HG03135 (cell line): ENCODE results near the gene LYRM4.
A peak's percentile ranks its signal among the peaks of the same experiment; 100 is the strongest.

Source experiments
- ATAC-seq: cut with Tn5 transposase; IDR thresholded peaks from one replicate; pipeline ENCODE4 v1.9.1; 2021; ENCODE audit warnings: mild to moderate bottlenecking, moderate library complexity; ENCODE audit not compliant: unreplicated experiment

Gene LYRM4

DNA sequence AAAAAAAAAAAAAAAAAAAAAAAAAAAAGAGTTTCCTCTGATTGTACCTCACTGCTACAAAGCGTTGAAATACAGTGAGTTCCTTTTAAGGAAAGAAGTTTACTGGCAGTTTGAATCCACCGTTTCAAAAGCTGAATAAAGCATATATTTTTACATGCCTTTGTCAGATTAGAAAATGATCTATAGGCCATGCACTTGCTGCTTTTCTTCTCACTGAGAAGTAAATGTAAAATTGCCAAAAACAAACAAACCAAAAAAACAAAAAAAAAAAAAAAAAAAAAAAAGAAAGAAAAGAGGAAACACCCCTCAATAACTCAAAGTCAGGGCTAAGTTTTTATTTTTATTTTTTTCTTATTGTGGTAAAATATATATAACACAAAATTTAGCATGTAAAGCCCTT, 81.9 kb downstream of the LYRM4 start:
- ATAC-seq = no peak

DNA sequence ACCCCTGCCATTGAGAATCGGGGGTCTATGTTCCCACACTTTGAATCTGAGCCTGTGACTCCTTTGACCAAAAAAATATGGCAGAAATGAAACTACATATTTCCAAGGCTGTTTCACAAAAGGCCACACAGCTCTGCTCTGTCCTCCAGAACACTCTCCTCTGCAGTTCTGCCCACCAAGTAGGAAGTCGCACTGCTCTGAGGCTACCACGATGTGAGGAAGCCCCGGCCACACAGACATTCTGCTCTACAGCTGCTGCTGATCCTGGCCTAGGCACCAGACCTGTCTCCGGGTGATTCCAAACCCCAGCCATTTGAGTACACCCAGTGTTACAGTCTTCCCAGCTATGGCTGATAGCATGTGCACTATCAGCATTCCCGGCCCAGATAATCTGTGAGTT, 85.1 kb downstream of the LYRM4 start:
- ATAC-seq = no peak

DNA sequence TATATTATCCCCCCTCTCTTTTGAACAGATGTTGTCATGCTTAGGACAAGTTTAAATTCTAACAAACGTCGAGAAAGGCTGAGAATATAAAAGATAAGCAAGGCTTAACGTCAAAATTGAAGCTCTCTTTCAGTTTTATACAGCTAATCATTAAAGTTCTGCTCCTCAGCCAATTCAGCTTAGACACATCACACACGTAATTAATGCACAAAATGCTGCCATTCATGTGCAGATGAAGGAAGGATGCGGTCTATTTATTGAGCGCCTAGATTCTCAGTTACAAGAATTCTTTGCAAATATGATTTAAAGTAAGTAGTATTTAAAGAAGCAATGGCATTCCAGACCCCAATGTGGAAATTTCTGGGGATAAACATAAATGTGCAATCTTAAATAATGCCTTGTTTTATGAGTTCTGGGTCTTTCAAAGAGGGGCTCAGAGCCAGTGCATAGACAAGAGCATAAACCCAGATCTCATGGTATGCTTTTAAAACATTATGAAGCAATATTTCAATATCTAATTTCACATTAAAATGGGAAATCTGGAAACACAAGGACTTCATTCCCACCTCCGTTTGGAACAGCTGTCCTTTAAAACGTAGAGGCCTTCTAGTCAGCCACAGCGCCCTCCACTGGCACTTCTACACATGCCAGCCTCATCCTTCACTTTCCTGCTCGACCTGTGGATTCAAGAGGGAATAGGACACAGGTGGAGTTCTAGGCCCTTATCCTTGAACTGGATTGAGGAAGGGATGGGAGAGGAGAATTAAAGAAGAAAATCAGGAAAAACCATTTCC, 85.8 kb downstream of the LYRM4 start:
- ATAC-seq = peak; percentile 7

DNA sequence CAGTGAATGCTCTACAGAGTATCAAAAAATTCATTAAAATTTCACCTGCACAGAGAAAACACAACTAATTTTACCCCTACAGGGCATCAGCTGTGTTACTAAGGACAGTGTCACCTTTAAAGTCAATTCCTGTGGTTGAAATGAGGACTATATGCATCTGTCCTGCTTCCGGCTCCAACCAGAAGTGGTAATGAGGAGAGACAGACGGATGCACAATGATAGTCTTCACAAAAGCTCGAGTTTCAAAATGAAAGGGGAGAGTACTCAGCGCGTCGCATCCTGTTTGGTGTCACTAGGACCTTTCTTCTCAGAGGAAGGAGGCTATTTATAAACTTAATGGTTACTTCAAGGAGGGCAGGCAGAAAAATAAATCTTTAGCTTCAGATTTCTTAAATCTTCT, 86.5 kb downstream of the LYRM4 start:
- ATAC-seq = peak; percentile 94

DNA sequence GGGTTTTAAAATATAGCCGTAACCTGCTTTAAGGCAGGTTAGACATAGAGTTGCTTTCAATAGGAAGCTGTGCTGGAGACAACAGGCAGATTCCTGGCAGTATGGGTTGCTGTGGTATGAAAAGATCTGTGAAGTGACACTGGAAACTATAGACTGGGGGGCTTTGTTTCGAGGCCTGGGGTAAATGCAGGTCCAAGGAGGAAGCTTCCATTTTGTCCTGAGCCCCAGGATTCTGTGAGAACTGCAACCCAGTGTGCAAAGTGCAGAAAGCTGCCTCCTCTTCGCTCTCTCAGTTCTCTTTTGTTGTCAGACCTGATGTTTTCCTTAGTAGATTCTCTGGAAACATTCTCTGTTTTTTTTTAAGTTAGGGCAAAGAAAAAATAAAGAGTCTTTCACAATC, 86.9 kb downstream of the LYRM4 start:
- peak; percentile 16 for ATAC-seq

DNA sequence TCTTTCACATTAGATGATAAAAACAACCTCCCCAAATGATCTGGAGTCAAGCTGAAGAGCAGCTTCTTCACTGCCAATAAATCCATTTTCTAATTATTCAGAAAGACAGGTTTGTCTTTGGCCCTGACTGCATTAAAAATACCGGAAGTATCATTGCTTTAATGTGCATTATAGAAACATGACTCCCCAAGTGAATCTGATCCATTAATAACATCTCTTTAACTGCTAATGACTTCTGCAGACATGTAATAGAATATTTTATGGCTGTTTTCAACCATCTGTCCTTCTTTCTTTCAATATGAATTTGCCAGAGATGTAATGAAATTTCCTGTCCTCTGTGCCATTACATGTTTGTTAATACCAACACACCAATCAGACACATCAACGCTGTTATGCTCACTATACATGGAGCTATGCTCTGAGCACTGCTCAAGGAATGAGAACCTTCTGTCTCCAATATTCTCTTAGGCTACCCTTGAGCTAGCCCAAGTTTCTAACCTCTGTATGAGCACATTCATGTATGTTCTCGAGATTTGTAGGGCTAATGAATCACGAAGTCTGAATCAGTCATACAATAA, 87.8 kb downstream of the LYRM4 start:
- ATAC-seq = no peak

DNA sequence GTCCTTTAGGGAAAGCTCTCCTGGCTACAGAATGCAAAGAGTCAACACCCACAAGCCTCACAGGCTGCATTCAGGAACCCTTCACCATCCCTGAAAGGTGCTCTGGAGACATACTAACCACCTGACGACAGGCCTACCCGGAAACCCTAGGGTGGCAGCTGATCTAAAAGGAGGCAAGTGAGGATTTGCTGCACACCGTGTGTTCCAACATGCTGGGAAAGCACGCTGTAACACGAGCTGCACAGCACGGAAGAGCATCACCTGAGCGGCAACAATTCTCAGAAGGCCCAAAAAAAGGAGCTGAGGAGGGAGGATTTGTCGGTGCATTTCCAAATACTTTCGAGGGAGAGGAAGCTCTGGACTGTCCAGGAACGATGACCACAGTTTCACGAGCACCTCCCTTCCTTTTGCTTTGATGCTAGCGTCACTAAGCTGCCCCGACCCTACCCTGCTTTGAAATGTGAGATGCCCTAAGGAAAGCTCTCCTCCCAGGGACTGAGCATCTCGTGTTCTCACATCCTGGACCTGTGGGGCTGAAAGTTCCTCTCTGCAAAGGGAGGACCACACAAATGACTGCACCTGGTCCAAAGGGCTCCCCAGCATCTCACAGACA, 88.6 kb downstream of the LYRM4 start:
- ATAC-seq = no peak

DNA sequence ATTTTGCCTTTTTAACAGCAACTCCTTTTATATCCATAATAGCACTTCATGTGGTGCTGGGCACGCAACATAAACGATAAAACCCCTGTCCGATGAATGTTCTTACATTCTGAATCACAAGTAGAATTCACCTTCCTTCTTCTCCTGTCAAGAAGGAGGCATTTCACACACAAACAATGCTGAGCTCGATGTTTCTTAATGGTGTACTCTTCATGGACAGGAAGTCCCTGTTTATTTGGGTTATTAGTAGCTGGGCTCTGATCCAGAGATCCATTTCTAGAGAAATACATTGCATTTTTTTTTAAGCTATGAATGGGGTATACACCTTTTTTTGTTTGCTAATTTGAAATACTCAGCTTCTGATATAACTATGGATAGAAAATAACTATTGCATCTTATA, 93.2 kb downstream of the LYRM4 start:
- ATAC-seq = no peak

DNA sequence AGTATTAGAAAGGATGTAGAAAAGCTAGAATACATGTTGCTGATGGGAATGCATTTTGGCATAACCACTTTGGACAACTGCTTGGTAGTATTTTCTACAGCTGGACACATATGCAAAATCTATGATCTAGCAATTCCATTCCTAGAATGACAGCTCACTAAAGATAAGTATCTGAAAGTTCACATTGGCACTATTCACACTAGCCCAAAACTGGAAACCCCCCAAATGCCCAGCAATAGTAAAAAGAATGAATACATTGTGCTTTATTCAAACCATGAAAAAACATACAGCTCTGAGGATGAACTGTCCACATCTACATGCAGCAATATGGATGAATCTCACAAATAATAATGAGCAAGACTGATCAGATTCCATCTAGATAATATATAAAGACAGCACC, 96.7 kb downstream of the LYRM4 start:
- no peak for ATAC-seq

DNA sequence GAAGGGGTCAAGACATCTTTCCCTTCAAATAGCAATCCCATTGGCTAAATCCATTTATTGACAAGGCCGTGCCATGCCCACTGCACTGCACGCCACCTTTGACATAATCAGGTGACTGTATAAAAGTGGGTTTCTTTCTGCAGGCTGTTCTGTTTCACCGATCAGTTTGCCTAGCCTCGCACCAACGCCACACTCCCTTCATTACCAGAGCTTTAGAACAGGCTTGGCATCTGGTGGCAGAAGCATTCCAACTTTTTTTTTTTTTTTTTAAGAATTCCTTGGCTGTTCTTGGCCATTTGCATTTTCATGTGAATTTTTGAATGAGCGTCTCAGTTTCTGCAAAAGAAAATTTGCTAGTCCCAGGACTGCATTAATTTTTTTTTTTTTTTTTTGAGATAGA, 97.5 kb downstream of the LYRM4 start:
- no peak for ATAC-seq

DNA sequence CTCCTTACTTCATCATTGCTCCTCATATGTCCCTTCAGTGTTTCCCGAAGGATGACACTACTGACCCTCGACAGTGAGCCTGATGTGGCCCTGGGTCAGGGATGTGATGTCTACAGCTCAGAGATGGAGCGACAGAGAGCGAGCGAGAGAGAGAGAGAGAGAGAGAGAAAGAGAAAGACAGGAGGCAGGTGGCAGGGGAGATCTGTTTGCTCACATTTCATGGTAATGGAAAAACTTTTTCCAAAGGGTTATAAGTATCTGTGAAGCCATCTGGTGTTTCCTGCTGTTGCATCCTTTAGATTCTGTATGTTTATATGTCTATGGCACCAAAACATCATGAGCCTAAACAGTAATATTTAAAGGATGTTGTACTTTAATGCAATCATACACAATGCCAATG, 98.4 kb downstream of the LYRM4 start:
- no peak for ATAC-seq

DNA sequence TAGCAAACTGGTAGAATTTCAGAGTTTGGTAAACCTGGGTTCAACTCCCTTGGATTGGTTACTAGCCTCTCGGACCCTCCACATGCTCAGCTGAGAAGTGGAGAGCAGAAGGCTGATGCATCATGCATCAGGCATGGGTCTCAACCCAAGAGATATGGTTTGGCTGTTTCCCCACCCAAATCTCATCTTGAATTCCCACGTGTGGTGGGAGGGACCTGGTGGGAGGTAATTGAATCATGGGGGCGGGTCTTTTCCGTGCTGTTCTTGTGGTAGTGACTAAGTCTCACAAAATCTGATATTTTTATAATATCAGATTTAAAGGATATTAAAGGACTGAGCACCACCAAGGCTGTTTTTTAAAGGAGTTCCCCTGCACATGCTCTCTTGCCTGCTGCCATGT, 100.5 kb downstream of the LYRM4 start:
- ATAC-seq = no peak

DNA sequence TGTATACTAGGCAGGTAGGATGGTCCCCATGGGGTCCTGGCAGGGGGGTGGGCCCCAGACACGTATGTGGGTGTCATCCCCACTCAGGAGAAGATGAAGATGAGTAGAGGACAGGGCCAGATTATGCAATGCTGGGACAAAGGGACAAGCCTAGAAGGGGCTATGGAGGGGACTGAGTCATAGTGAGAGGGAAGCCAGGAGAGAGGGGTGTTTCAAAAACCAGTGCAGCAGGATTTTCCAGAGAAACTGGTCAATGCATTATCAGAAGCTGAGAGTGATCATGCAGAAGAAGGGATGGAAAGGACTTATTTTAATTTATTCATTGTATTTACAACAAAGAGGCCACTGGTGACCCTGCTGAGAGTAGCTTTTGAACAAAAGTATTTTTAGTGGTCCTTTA, 101.6 kb downstream of the LYRM4 start:
- no peak for ATAC-seq

DNA sequence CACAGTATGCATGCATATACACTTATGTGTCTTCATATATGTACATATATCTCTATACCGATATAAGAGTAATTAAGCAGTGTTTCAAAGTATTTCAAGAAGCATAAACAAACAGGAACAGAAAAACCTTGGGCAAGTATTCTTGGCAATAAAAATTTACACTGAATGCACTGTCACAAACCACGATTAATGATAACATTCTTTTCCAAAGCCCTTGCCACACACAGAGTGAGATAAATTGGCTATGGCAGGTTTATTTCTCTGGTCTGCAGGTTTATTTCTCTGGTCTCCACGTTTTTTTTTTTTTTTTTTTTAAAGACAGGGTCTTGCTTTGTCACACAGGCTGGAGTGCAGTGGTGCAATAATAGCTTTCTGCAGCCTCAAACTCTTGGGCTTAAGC, 102.6 kb downstream of the LYRM4 start:
- ATAC-seq = no peak

DNA sequence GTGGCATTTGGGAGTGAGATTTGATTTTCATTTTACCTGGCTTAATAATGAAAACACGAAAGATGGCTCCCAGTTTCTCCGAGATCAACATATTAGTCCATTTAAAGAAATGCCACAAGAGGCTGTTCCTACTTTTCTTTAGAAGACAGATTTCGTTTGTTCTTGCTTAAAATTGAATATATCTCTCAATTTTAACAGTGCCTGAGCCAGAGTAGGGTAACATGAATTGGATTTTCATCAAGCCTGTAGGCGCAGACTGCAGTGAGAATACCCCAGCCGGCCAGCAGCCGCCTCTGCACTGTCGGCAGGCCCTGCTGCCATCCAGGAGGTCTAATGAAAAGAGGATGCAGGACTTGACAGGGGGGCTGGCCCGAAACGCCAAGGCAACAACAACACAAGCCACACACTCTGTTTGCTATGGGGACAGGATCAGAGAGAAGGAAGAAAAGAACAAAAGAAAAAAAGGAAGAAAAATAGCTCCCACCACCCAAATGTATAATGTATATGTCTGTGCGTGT, 103.1 kb downstream of the LYRM4 start:
- ATAC-seq = no peak

DNA sequence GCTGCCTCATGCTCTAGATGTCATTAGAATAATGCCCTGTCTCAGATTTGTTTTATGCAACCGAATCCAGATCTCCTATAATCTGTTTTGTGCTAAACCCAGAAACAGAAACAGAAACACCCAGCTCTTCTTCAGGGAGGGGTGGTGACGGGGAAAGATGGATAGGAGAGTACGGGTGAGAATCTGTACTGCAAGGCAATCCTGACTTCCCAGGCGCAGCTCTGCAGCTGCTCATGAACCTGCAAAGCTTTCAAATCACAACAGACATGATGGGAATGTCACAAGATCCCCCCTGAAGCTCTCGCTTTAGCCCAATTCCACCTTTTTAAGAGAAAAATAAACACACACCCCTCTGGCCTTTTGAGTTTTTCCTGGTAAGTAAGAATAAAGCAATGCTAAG, 104.1 kb downstream of the LYRM4 start:
- ATAC-seq = no peak

DNA sequence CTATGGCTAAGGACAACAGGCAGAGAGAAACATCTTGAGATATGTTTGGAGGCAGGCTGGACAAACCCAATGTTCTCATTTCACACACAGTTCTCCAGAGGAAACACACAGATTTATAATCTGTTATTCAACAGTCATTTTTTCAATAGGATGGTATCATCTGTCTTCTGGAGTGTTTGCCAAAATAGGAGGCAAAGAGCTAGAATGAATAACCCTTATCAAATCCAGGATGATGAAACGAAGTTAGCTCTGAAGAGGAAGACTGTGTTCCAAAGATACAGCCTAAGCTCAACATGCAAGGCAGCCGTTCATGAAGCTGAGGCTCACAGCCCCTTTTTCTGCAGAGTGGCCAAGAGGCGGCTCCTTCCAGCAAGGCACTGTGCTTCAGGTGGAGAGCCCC, 104.8 kb downstream of the LYRM4 start:
- no peak for ATAC-seq

DNA sequence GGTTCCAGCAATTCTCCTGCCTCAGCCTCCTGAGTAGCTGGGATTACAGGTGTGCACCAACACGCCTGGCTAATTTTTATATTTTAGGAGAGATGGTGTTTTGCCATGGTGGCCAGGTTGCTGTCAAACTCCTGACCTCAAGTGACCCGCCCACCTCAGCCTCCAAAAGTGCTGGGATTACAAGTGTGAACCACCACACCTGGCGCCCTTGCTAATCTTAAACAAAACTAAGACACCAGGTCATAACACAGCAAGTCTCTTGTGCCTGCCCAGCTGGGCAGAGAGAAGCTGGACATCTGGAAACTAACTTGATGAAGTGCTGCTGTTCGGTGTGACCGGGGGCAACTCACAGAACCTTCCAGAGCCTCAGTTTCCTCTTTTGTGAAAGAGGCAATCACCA, 107.6 kb downstream of the LYRM4 start:
- no peak for ATAC-seq

DNA sequence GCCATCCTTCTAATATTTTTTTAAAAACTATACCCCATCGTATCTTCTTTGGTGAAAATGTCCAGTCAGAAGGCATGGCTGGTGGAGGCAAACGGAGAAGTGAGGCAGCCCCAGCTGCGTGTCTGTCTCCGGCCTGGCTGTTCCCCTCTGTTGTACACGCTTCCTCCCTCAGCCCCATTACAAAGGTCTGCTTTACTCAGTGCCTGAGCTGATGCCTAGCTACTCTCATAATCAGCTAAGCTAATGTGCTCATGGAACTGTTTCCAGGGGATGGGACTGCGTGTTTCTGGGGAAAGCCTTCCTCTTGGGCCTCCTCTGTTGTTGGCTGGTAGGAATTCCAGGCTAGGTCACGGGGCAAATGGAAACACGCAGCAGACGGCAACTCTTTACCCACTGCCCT, 108.3 kb downstream of the LYRM4 start:
- no peak for ATAC-seq

DNA sequence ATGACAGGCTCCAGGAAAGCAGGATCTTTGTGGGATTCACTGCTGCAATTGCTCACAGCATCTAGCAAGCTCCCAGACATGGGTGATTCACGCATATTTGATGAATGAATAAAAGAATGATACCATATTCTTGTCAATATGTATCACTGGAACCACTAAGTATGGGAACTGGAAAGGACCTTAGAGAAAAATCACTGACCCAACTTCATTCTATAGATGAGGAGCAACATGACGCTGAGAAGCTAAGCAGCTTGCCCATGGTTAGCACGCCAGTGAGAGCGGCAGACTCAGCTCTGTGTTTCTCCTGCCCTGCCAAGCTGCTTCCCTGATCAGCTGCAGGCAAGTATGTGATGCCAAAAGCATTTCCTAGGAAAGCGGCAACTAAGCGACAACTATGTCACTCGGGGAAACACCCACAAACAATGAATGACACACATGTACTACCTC, 108.8 kb downstream of the LYRM4 start:
- ATAC-seq = no peak

DNA sequence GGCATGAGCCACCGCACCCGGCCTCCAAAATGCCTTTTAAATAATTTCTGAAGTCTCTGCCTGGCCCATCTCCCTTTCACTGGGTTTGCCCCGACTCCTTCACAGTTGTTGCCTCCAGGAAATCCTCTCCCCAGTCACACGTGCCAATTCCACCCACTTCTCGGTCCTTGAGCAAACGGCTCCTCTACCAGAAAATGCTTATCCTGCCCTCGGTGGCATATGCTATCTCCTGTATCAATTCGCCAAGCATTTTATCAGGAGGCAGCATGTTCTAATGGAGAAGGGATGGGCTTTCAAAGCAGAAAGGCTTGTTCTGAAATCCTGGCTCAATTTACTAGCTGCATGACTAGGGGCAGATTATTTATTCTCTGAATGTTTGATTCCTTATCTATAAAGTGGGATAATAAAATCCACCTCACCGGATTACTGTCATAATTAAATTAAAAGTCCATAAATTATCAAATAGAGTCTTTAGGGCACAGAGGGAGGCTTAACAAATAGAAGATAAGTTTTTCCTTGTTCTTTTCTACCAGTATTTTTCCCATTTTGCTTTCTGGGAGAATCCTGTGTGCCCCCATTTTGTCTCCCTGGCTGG, 109.3 kb downstream of the LYRM4 start:
- no peak for ATAC-seq

DNA sequence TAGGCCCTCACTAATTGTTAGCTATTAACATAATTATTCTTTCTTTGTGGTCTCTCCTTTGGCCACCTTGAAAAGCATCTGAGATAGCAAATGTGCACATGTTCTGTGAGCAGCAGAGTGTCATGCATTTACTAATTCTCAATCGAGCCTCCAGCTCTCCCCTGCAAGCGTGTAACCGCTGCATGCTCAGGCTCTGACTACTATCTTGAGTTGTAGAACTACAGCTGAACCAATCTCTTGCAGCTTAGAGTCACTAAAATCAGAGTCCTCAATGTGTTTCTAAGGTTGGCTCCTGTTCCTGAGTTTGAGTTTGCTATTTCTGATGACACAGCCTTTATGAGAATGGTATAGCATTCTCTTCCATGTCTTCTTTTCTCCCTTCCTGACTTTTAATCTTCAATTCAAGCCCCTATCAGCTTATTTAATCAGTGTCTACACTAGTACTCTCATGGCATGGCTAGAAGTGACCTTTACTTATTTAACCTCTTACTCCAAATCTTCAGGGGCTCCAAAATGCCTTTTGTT, 110.1 kb downstream of the LYRM4 start:
- no peak for ATAC-seq
